ENCODE measurements around the gene PKHD1.

- no peak for TF ChIP-seq POLR2AphosphoS5 (IDR thresholded peaks at IDR 0.05; ENCODE audit: low read depth, low read length)
- no peak for TF ChIP-seq REST (IDR thresholded peaks at IDR 0.05; ENCODE audit: insufficient read depth in 1 of 2, low read depth in 2 of 2, low read length in 2 of 2)
- TF ChIP-seq TAF1 (IDR thresholded peaks at IDR 0.05; ENCODE audit: borderline replicate concordance, insufficient read depth, low read length) = no peak
- TF ChIP-seq SIN3A (IDR thresholded peaks at IDR 0.05; ENCODE audit: borderline replicate concordance, insufficient read depth, low read length) = no peak
Observed at GRCh38 chr6:51891784-51892183, 195.6 kb downstream of the PKHD1 start.
